SU-DHL-6 (cell line): ENCODE measurements around the gene LDHAL6B.

Source experiments
- H2AFZ ChIP-seq: fragments of 200-600 bp; sonication (generic); 2 replicates; pipeline ENCODE4 v1.6.1; 2014; ENCODE audit warnings: low read depth, mild to moderate bottlenecking, moderate library complexity, mixed read lengths, antibody characterized with exemption, low read length; ENCODE audit not compliant: severe bottlenecking
- H3F3A ChIP-seq: fragments of 200-600 bp; shearing (Covaris generic); 2 replicates; pipeline ENCODE4 v1.6.0; 2016; ENCODE audit warnings: antibody characterized with exemption, mild to moderate bottlenecking; ENCODE audit not compliant: insufficient read depth
- H3K27ac ChIP-seq: fragments of 200-600 bp; sonication (generic); 2 replicates; pipeline ENCODE4 v1.5.1; 2016; ENCODE audit warnings: low read depth, mild to moderate bottlenecking, low read length, moderate library complexity, mixed read lengths
- H3K27me3 ChIP-seq: fragments of 200-600 bp; sonication (generic), shearing (Covaris generic); 2 replicates; pipeline ENCODE4 v1.6.0; 2014; ENCODE audit warnings: mild to moderate bottlenecking, low read length
- H3K36me3 ChIP-seq: fragments of 200-600 bp; sonication (generic); 2 replicates; pipeline ENCODE4 v1.6.1; 2014; ENCODE audit warnings: mild to moderate bottlenecking, low read length, mixed read lengths
- H3K4me2 ChIP-seq: fragments of 300-600, 200-600 bp; shearing (Covaris generic), sonication (generic); 2 replicates; pipeline ENCODE4 v1.6.0; 2014; ENCODE audit warnings: low read length, low read depth, mild to moderate bottlenecking; ENCODE audit not compliant: poor library complexity, severe bottlenecking
- H3K4me3 ChIP-seq: fragments of 200-600 bp; sonication (generic); 2 replicates; pipeline ENCODE4 v1.5.1; 2014; ENCODE audit warnings: antibody characterized with exemption, low read length, mild to moderate bottlenecking, mixed read lengths; ENCODE audit not compliant: insufficient read depth, poor library complexity, severe bottlenecking
- H3K79me2 ChIP-seq: fragments of 200-600 bp; sonication (generic); 2 replicates; pipeline ENCODE4 v1.6.1; 2014; ENCODE audit warnings: mild to moderate bottlenecking, low read length, moderate library complexity; ENCODE audit not compliant: insufficient read depth
- H3K9ac ChIP-seq: fragments of 200-600 bp; sonication (generic); 2 replicates; pipeline ENCODE4 v1.7.0; 2014; ENCODE audit warnings: mild to moderate bottlenecking, low read length
- H3K9me2 ChIP-seq: fragments of 200-600 bp; sonication (generic); replicated peaks from 2 replicates; pipeline ENCODE4 v1.6.1; 2014; ENCODE audit warnings: low read length; ENCODE audit not compliant: insufficient read depth
- H3K9me3 ChIP-seq: fragments of 200-600 bp; sonication (generic); 2 replicates; pipeline ENCODE4 v1.6.1; 2014; ENCODE audit warnings: low read length, mixed read lengths; ENCODE audit not compliant: insufficient read depth
- H4K20me1 ChIP-seq: fragments of 200-600 bp; sonication (generic); 2 replicates; pipeline ENCODE4 v1.6.1; 2014; ENCODE audit warnings: low read depth, mild to moderate bottlenecking, antibody characterized with exemption, low read length, moderate library complexity, mixed read lengths
- EZH2phosphoT487 ChIP-seq: fragments of 200-600 bp; sonication (generic), shearing (Covaris generic); conservative IDR thresholded peaks from 2 replicates; pipeline ENCODE4 v1.6.1; 2018; ENCODE audit warnings: mild to moderate bottlenecking, antibody characterized with exemption, low read length, moderate library complexity, mixed read lengths
- TF ChIP-seq, protein P1 (sequence below): fragments of 200-600 bp; sonication (generic); IDR thresholded peaks from one replicate; pipeline ENCODE4 v1.5.1; 2017; ENCODE audit warnings: antibody characterized with exemption, mild to moderate bottlenecking, low read length, moderate library complexity; ENCODE audit not compliant: insufficient read depth, poor library complexity, severe bottlenecking

LDHAL6B gene

GRCh38 chr15:59237119-59237855 lies 30.6 kb downstream of the LDHAL6B start:
- Histone ChIP-seq H3F3A (peaks cover 48% of the 10 kb centered on the region), H3K27ac (peak overlapping the region; percentile 39; the same call in 1 of the 2 replicates), H3K79me2 (peaks cover 56% of the 10 kb centered on the region), H3K4me2 (no peak overlapping the region), H3K9ac (no peak overlapping the region), H3K9me3 (no peaks in the 10 kb centered on the region), H4K20me1 (peaks cover 15% of the 10 kb centered on the region), H3K4me3 (no peak overlapping the region), H2AFZ (no peak overlapping the region), H3K9me2 (no peaks in the 10 kb centered on the region), H3K27me3 (no peaks in the 10 kb centered on the region), H3K36me3 (peaks cover 56% of the 10 kb centered on the region)
- TF ChIP-seq, protein P1, sequence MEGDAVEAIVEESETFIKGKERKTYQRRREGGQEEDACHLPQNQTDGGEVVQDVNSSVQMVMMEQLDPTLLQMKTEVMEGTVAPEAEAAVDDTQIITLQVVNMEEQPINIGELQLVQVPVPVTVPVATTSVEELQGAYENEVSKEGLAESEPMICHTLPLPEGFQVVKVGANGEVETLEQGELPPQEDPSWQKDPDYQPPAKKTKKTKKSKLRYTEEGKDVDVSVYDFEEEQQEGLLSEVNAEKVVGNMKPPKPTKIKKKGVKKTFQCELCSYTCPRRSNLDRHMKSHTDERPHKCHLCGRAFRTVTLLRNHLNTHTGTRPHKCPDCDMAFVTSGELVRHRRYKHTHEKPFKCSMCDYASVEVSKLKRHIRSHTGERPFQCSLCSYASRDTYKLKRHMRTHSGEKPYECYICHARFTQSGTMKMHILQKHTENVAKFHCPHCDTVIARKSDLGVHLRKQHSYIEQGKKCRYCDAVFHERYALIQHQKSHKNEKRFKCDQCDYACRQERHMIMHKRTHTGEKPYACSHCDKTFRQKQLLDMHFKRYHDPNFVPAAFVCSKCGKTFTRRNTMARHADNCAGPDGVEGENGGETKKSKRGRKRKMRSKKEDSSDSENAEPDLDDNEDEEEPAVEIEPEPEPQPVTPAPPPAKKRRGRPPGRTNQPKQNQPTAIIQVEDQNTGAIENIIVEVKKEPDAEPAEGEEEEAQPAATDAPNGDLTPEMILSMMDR = no peak
- TF ChIP-seq EZH2phosphoT487 = no peak

DNA sequence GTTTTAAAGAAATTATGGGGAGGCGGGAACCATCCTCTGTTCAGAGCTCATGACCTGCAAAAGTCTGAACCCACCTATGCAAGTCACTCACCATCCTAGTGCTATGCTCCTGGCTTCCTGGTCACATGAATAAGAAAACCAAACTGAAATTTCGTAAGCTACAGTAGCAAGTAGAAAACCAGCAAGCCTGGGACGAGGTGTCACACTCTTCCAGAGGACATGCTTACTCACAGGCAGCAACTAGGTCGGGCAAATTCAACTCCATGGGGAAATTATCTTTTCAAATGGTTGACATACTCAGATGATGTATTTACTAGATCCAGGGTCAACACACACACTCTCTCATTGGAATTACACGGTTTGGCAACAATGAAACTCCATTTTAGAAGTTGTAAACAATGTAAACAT lies 31.3 kb downstream of the LDHAL6B start:
- Histone ChIP-seq H3K9ac (no peak overlapping the region), H3K27ac (peak overlapping the region; percentile 39; the same call in 1 of the 2 replicates), H3F3A (peaks cover 54% of the 10 kb centered on the region), H4K20me1 (peaks cover 18% of the 10 kb centered on the region), H3K36me3 (peaks cover 57% of the 10 kb centered on the region), H3K79me2 (peaks cover 62% of the 10 kb centered on the region), H3K9me3 (no peaks in the 10 kb centered on the region), H2AFZ (no peak overlapping the region), H3K4me3 (no peak overlapping the region), H3K9me2 (no peaks in the 10 kb centered on the region), H3K27me3 (no peaks in the 10 kb centered on the region), H3K4me2 (no peak overlapping the region)
- no peak for TF ChIP-seq EZH2phosphoT487
- TF ChIP-seq, protein P1 = no peak

DNA sequence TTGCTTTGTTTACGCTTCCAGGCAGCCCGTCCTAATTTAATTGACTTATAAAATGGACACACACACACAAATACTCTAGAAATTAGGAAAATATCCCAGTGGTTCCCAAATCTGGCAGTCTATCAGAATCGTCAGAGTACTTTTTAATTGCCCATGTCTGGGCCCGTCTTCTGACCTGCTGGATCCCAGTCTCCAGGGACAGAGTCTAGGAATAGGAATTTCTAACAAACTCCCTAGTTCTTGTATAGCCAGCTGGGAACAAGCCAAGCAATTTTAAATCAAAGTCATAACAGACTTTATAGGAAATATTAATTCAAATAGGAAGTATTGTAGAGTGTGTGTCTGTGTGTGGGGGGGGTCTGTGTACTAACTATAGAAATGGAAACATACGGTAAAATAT lies 33.4 kb downstream of the LDHAL6B start:
- H2AFZ ChIP-seq = no peak overlapping the region
- H3K27ac ChIP-seq = no peak overlapping the region
- H3K27me3 ChIP-seq = no peaks in the 10 kb centered on the region
- H3F3A ChIP-seq = peaks cover 57% of the 10 kb centered on the region
- TF ChIP-seq, protein P1 = no peak
- no peak for TF ChIP-seq EZH2phosphoT487
- peaks cover 79% of the 10 kb centered on the region for H3K79me2 ChIP-seq
- H3K4me2 ChIP-seq = no peak overlapping the region
- H3K9ac ChIP-seq = no peak overlapping the region
- H4K20me1 ChIP-seq = peaks cover 15% of the 10 kb centered on the region
- H3K9me2 ChIP-seq = no peaks in the 10 kb centered on the region
- H3K4me3 ChIP-seq = no peak overlapping the region
- H3K36me3 ChIP-seq = peaks cover 69% of the 10 kb centered on the region
- no peaks in the 10 kb centered on the region for H3K9me3 ChIP-seq
